ENCODE data around the gene FGF18.

DNA sequence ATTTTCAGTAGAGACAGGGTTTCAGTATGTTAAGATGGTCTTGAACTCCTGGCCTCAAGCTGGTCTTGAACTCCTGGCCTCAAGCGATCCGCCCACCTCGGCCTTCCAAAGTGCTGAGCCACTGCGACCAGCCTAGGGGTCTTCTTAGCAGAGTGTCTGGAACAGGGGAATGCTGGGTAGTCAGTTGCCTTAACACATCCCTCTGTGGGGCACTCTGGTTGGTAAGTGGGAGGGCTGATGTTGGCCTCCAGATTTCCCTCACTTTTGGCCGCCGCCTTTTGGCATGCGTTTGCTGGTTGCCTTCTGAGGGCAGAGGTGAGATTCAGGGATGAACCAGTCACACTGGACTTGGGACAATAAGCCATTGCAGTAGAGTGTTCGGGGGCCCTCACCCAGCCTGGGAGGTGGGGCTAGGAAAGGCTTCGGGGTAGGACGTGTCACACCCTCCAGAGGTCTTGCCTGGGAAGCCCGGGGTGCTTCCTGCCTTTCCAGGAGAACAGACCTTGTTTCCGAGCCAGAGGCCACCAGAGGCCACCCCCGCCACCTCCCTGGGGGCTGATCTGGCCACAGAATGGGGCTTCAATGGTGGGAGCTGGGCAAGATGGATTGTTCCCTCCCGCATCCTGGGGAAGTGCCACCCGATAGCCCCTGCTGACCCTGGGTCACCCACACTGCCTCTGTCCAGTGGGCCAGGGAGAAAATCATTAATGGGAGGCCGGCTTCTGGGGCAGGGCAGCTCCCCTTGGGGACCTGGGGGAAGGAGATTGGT lies 13.3 kb downstream of the FGF18 start:
- TF ChIP-seq EZH2 (IDR thresholded peaks at IDR 0.05; ENCODE audit: insufficient read depth, poor library complexity, severe bottlenecking) (no peak), EZH2phosphoT487 (IDR thresholded peaks at IDR 0.05; ENCODE audit: insufficient read depth, low read depth) (no peak)

All from GM23248 (cell line).